HepG2 (cell line): Measurements from ENCODE around the gene PKNOX2. TPM values are rescaled to one million over a fixed set of nuclear protein-coding genes. Genes with fewer than 3 reads are reported as not detected.

Source experiments
- BCLAF1 ChIP-seq: fragments of 450-650 bp; IDR thresholded peaks from 2 replicates; pipeline ENCODE4 v1.6.1; 2017; ENCODE audit warnings: mild to moderate bottlenecking
- CTCF ChIP-seq: sonication (generic); formaldehyde crosslinking; IDR thresholded peaks from 2 replicates; pipeline ENCODE4 v1.5.0; 2020; ENCODE audit warnings: mild to moderate bottlenecking, missing genetic modification reagents, moderate library complexity
- MYPOP ChIP-seq: sonication (generic); formaldehyde crosslinking; IDR thresholded peaks from 2 replicates; pipeline ENCODE4 v1.8.1; 2023; ENCODE audit warnings: mild to moderate bottlenecking, moderate library complexity, missing genetic modification reagents
- RAD21 ChIP-seq: fragments of 450-650 bp; formaldehyde crosslinking; IDR thresholded peaks from 2 replicates; pipeline ENCODE4 v1.5.0; 2020; ENCODE audit warnings: mild to moderate bottlenecking
- REXO4 ChIP-seq: sonication (generic); formaldehyde crosslinking; IDR thresholded peaks from 2 replicates; pipeline ENCODE4 v1.8.0; 2022; ENCODE audit warnings: missing genetic modification reagents, mild to moderate bottlenecking, borderline replicate concordance
- STAG1 ChIP-seq: sonication (generic); formaldehyde crosslinking; IDR thresholded peaks from 2 replicates; pipeline ENCODE4 v1.4.0; 2020; ENCODE audit warnings: missing genetic modification reagents
- polyA plus RNA-seq, 8 experiments: library from polyadenylated mRNA; depleted of rRNA in 3 of 8; stranded (reverse) in 7 of 8; unstranded in 1 of 8; fragments of >200 nt; fragmentation: Illumina TruSeq in 4 of 8; extraction: Trizol in 4 of 8; gene quantifications; 2 replicates each; pipeline versions ENCODE4 v1.2.1 to v1.2.3, GENCODE V29; 2011 to 2016; ENCODE audit warnings: low read depth in 4 of 8, missing spikeins in 1 of 8, mixed read lengths in 1 of 8; ENCODE audit not compliant: insufficient read depth in 1 of 8
- total RNA-seq, 5 experiments: library from RNA; depleted of rRNA; stranded (reverse); fragments of >200 nt; fragmentation: Illumina TruSeq; extraction: Trizol; gene quantifications; 2 replicates each; pipeline ENCODE4 v1.2.3, GENCODE V29; 2016; ENCODE audit warnings: low read depth in 1 of 5

The PKNOX2 gene
- total and polyA plus RNA-seq, 2 of the 13 experiments (the other 11 are each of a cell fraction or from before 2014, with no cell fraction given) = not detected

GRCh38 chr11:125141686-125142535, 22.6 kb upstream of the PKNOX2 start (continued):
- peak; percentile 55; the same call in 1 of the 2 replicates for TF ChIP-seq RAD21
- TF ChIP-seq BCLAF1 = no peak
- TF ChIP-seq MYPOP (CRISPR knock-in tag) = 0 out of 2 replicates have a peak, but pooled peaks have one; percentile 54
- no peak for TF ChIP-seq REXO4 (CRISPR knock-in tag)
- peak; percentile 79 for TF ChIP-seq STAG1 (CRISPR knock-in tag)
- TF ChIP-seq CTCF = peak; percentile 85
- TF ChIP-seq, all 625 proteins: peak for 7
